SH-SY5Y (cell line): ENCODE measurements around the gene GPR35.

Experiments
- GATA2 ChIP-seq: IDR thresholded peaks from 2 replicates; pipeline ENCODE4 v1.6.1; 2011; ENCODE audit warnings: mild to moderate bottlenecking, low read depth, low read length
- GATA3 ChIP-seq: IDR thresholded peaks from 2 replicates; pipeline ENCODE4 v1.6.1; 2011; ENCODE audit warnings: low read depth, mild to moderate bottlenecking, low read length, moderate library complexity

DNA sequence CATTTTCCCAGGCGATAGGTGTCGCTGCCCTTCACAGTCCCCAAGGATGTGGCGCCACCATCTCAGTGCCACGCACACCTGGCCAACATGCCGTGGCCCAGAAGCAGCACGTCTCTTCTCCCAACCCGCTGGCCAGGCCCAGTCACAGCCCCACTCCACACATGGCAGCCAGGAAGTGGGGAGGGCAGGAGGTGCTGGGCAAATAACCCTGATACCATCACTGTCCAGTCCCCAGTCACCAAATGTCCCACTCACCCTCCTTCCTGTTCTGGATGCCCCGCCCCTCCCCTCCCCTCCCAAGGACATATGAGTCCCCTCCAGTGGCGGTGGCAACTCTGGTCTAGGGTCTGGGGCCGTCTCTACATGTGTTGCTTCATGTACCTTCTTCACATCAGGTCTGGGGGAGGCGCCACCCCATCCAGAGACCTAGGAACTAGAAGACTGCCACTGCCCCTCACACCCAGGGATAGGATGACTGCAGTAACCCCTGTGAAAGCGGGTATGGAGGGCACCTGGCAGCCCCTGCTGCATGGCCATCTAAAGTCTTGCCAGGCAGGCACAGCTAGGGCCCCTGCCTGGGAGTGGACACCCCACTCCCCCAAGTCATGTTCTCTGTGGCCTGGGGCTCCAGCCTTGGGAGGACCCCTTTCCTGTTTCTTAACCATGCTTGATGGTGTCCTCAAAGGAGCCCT, 46.1 kb upstream of the GPR35 start:
- no peak for TF ChIP-seq GATA2
- no peak for TF ChIP-seq GATA3
